HPDE6-E6E7 (cell line): ENCODE measurements around the gene RIN3.
A peak's percentile ranks its signal among the peaks of the same experiment; 100 is the strongest.

Source experiments
- DNase-seq: peaks from one replicate; pipeline ENCODE4 v3.0.0; 2011; ENCODE audit warnings: missing footprints; ENCODE audit errors: extremely low spot score

Gene RIN3

DNA sequence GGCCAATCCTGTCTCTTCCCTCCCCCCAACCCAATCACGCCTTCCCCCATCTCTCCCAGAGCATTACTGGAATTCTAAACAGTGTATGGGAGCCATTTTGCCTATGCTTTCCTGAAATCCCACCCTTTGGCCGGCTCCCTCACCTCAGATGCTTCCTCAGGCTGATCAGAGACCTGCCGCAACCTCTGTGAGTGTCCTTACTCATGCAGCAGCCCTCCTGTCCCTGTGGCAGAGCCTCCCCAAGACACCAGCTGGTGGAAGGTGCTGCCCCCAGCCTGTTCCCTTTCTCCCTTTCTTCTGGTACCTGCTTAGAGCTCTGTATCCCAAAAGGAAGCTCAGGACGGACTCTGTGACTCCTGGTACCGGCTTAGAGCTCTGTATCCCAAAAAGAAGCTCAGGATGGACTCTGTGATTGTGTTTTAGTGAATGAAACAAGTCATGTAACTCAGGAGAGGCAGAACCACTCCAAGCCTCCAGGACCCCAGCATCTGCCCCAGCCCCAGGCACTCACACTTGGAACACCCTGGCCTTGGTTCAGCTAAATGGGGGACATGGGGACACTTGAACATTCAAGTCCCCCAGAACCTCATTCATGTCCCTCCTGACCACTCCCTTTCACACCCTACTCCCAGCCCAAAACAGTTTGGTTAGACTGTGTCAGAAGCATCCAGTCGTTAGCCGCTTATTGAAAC lies 29.3 kb upstream of the RIN3 start:
- DNase-seq: no peak

- DNase-seq: no peak
These were observed 26.7 kb upstream of the RIN3 start for GRCh38 chr14:92486881-92487280.

- DNase-seq: no peak
These were observed 26.0 kb upstream of the RIN3 start for GRCh38 chr14:92487513-92488133.

DNA sequence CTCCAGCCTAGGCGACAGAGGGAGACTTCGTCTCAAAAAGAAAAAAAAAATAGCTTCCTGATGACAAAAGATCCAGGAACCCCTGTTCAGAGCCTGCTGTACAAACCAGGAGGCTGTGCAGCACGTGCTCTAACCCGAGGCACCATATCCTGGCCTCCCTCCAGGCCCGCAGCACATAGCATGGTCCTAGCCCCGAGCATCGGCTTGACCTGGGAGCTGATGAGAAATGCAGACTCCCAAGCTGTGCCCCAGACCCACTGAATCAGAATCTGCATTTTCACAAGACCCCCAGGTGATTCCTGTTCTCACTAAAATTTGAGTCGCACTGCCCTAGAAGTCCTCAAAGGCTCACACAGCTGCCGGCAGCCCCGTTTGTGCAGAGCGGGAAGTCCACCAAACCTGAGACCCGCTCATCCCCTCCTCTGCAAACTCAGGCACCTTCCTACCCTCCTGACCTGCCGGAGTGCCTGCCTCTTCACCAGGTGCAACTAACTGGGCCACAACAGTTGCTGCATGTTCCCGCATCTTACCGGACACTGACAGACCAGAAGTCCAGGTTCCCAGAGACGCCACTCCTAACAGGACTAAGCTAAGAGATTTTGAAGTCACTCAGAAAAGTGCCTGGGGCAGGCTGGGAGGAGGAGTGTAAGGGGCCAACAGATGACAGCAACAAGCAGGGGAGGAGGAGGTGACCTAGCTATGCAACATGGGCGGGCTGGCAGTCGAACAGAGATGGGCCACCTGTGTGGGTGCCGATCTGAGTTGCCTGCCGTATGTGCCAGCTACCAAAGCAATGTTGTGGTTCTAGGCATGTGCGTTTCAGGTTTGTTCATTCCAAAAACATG lies 24.0 kb upstream of the RIN3 start:
- no peak for DNase-seq

DNA sequence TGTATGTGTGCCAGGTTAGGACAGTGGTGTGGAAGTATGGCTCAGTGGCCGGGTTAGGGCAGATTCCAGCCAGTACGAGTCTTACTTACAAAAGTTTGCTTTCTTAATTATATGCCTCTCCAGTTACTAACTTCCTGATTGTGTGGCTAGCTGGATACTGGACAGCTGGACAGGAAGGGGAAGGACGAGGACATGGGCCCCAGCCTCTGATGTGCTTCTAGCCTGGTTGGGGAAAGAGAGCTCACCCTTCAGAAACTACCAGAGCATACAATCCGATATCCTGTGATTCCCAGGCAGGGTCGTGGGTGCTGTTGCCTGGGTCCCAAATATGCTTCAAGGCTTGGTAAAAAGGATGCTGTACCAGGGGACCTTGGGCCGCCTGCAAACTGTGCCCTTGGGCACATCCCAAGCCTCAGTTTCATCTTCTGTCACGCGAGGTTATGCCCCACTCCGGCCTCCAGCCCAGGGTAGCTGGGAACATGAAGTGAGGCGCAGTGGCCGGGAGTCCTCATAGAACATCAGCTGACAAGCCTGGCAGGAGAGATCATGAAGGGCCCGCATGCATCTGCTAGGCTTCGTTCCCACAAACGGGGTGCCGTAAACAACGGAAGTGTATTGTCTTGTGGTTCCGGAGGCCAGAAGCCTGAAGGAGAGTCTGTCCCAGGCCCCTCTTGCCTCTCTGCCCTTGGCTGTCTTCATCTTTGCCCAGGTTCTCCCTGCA lies 23.2 kb upstream of the RIN3 start:
- no peak for DNase-seq

DNA sequence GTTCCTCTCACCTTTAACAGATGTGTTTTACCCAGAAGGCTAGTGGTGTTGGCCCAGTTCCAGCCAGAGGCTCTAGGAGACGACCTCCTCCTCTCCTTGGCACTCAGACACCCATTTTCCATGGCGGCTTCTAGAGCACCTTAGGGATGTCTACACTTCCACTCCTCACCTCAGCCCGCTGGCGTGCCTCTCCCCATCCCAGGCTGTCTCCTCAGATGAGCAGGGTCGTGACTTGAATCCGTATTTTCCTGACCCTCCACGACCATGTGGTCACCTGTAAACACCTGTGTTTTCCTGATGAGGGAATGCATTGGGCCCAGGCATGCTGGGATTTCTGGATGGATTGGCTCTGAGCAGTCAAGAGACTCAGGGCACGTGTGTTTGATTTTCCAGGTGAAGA lies 21.8 kb upstream of the RIN3 start:
- no peak for DNase-seq

- DNase-seq: no peak
These were observed 21.3 kb upstream of the RIN3 start for GRCh38 chr14:92492258-92492657.

DNA sequence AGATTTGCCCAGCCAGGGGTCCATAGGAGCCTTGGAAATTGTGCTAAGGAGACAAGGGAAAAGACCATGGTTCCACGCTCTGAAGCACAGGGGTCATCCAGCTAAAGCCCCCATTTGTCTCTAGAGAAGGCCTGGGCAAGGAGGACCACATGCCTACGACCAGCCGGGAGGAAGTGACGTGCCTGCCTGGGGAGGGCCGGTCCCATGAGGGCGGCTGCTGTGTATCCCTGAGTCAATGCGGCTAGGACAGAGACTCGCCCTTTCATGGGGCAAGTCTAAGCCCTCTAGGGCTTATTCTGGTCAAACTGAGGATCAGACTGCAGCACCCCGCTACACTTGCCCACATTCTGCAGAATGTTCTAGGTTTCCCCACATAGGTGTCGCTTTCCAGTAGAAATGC lies 20.6 kb upstream of the RIN3 start:
- DNase-seq: no peak

DNA sequence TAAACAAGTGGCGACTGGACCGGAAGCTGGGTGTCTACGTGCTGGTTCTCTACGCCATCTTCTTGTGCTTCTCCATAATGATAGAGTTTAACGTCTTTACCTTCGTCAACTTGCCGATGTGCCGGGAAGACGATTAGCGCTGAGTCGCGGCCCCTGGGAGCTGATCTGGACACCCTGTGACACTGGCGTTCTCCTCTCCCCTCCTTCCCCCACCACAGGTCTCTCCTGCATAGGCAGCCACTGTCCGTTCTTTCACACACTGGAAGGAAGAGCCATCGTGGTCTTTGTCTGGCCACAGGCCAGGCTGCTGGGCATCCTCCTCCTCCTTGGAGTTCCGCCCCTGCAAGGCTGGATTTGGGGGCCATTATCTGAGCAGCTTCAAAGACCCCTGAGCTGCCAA lies 20.1 kb upstream of the RIN3 start:
- DNase-seq: no peak

DNA sequence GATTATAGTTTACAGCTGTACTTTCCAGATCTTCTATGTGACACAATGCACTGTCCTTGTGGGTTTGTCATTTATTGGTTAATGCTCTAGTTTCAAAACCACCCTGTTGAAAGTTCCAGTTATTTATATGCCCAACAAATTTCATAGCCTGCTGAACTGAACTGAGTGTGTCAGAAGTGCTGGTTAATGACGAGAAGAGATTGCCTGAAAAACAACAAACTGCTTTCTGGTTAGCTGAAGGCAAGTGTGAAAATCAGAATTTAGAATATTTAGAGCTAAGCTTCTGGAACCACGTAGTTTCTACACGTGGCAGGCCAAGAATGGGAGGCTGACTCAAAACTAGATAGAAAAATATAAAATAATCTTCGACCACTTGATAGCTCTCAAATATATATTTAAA lies 19.1 kb upstream of the RIN3 start:
- no peak for DNase-seq

DNA sequence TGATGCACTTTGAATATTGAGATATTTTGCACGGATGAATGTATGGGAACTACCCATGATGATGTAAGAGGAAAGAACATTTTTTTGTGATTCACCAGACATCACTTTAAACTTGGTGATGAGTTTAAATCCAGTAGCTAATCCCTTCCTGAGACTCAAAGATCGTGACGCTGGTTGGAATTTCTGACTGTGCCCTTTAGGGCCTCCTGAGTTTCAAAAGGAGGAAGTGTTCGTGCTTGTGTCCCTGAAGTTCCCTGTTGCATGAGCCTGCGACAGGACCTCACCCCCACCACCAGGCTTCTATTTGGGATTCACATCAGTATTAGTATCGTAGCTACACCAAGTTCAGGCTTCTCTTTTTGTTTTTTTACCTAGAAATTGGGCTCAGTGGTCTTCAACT lies 18.6 kb upstream of the RIN3 start:
- DNase-seq: no peak

DNA sequence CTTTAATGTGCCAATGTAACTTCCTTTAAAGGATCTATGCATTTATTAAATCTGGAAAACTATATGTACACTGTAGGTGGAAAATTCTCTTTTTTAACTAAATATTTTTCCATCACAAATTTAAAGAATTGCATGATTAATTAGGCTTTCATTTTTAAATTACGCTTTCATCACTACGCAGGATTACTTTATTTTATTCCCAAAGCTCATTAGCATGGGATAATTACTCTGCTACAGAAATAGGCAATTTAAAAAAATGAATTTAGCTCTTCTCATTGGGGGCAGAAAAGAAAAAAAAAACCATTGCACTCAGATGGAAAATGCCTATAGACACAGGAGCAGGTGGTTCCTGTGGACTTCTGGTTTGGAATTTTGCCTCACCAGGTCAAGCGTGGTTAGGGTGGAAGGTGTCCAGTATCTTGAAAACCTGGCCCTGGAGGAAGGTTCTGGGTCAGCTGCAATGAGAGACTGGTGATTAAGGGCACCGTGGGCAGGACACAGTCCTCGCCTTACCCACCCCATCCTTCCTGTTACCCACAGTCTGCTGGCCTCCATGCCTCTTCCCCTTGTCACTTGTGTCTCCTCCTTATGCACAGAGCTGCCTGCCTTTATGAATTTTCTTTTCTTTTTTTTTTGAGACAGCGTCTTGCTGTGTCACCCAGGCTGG lies 17.3 kb upstream of the RIN3 start:
- DNase-seq: no peak

- no peak for DNase-seq
These were observed 16.2 kb upstream of the RIN3 start for GRCh38 chr14:92497391-92497790.

GRCh38 chr14:92499234-92499633 lies 14.3 kb upstream of the RIN3 start:
- DNase-seq: no peak

DNA sequence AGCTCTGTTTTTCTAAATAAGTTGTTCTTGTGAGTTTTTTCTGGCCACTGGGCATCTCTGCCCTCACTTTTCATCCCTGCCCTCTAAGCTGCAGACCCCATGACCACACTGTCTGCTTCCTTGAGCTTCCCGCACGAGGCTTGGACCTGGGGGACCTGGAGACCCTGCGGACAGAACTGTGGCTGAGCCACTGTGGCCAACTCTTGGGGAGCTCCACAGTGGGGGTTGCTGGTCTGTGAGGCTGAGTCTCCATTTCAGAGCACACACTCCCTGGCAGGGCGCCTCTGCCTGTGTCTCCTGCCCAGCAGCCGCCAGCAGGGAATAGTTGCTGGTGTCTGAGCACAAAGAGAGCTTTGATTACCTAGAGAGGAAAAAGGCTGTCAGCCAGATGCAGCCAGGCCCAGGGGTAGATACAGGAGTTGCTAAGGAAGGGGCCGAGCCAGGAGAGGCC lies 13.1 kb upstream of the RIN3 start:
- DNase-seq: no peak

- DNase-seq: no peak
These were observed 11.7 kb upstream of the RIN3 start for GRCh38 chr14:92501891-92502351.

DNA sequence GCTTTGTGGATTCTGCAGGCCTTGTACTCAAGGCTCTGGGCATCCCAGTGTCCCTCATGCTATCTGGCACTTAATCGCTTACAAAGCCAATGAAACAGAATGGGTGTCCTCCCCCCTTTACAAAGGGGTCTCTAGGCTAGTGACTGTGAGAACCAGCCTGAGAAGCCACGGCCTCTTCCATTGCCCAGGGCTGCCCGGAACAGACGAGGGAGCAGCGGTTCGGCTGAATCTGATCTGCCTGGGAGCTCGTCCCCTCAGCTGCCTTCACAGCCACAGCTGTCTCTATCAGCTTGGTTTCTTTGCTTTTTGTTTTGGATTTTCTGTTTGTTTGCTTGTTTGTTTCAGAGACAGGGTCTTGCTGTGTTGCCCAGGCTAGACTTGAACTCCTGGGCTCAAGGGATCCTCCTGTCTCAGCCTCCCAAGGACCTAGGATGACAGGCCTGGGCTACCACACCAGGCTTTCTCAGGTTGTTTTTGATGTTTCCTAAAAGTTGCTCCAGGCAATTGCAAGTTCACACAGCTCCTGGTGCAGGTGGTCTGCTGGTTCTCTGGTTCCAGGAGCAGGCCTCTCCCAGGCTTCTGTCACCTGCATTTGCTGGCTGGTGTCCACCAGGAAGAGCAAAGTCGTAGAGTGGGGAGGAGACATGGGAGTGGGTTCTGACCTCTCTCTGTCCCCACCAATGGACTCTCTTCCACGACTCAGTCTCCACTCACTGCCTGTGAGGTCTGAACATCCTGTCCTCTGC lies 10.9 kb upstream of the RIN3 start:
- DNase-seq: no peak

DNA sequence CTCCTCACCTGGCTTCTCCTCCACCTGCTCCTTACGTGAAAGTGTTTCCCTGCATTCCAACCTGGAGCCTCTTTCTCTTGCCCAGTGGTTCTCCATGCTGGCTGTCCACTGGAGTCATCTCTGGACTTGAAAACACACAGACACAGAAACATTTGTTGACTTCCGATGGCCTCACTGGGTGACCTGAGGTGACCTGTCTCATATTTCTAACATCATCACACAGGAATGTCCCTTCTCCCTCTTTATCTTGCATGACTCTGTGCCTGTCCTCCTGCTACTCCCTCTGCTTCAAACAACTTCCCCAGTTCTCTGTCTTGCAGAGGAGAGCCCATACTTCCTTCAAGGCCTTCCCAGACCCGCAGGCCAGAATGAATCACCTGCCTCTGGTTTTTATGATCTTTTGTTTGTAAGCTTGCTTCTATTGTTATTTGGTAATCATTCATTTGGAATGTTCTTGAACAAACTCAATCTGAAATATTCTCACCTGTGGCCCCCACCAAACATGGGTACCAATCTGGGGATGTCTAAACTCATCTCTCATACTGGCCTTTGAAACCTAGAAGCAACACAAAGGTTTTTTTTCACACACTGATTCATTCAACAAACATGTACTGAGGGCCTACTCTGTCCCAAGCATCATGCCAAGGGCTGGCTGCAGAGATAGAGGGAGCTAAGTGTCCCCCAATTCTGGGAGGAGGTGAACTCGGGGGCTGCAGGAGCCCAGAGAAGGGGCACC lies 9.7 kb upstream of the RIN3 start:
- peak; percentile 94 for DNase-seq

DNA sequence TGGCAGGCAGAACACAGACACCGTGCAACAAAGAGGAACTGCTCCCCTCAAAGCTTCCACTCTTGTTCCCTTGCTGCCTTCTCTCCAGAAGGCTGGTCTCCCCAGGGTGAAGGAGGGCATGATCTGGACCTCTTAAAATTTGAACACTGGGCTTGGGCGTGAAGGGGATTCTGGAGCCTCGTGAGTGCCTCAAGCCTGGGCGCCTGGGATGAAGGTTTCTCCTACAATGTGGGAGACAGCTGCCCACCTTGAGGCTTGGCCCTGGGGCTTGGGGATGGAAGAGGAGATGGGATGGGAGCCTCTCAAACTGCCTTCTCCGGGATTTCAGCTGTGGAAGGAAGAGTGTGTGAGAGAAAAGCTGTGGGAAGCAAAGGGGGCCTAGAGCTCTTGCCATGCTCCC lies 7.8 kb upstream of the RIN3 start:
- no peak for DNase-seq

DNA sequence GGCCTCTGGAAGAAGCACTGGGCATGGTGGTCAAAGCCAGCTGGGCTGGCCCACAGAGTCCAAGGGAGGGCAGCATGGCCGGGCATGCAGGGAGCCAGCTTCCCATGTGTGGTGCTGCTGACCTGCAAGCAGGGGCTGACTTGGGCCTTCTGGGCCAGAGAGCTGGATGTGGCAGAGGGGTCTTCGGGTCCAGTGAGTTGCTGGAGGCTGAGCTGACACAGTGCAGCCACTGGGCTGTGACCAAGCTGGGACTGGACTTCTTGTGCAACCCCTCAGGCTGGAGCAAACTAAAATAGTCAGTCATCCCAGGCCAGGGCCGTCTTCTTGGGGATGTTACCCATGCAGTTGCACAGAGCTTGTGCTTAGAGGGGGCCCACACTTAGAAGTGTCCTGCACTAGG lies 7.3 kb upstream of the RIN3 start:
- no peak for DNase-seq
